Measurements from ENCODE around the gene EIF5A.

GRCh38 chr17:7290166-7290565 is 17.3 kb upstream of the EIF5A start:
- TF ChIP-seq CTCF (IDR thresholded peaks at IDR 0.05) (no peak), POLR2A (IDR thresholded peaks at IDR 0.05) (no peak)

Data from thyroid gland (tissue), 4 donors.